CD8-positive, alpha-beta memory T cell (primary cell): Measurements from ENCODE around the gene SYNE3. TPM values are rescaled to one million over a fixed set of nuclear protein-coding genes. Genes with fewer than 3 reads are reported as not detected.
"Not testable (repeated sequence)": the region's sequence is repeated elsewhere in the genome, so short reads cannot be mapped to it uniquely, and the experiment has no call there.

Source experiments
- CTCF ChIA-PET: fragments of 350-600 bp; sonication (Branson Sonifier 250); formaldehyde crosslinking; loops from one replicate; lab custom pipeline; 2021; ENCODE audit warnings: antibody characterized with exemption; lab: Charles Lee
- POLR2A ChIA-PET: fragments of 350-600 bp; sonication (Branson Sonifier 250); formaldehyde crosslinking; loops from one replicate; lab custom pipeline; 2021; ENCODE audit warnings: antibody characterized with exemption; lab: Charles Lee
- DNase-seq, 5 donors: peaks; one replicate each; pipeline versions ENCODE4 v3.0.0 to v3.0.0-alpha.2; 2020 to 2022; ENCODE audit warnings: mixed read lengths in 1 of 5
- H3K27ac ChIP-seq: one replicate; pipeline ENCODE4 v1.7.0; 2013; ENCODE audit warnings: low read depth, mild to moderate bottlenecking, low read length, moderate library complexity
- H3K27me3 ChIP-seq: 2 replicates; pipeline ENCODE4 v1.7.0; 2013; ENCODE audit warnings: low read length, mild to moderate bottlenecking; ENCODE audit not compliant: insufficient read depth, poor library complexity, severe bottlenecking
- H3K36me3 ChIP-seq: 2 replicates; pipeline ENCODE4 v1.7.0; 2013; ENCODE audit warnings: mild to moderate bottlenecking, low read length, moderate library complexity; ENCODE audit not compliant: insufficient read depth
- H3K4me1 ChIP-seq: 2 replicates; pipeline ENCODE4 v1.7.0; 2013; ENCODE audit warnings: mild to moderate bottlenecking, low read length, moderate library complexity; ENCODE audit not compliant: insufficient read depth
- H3K4me3 ChIP-seq: 2 replicates; pipeline ENCODE4 v1.7.0; 2013; ENCODE audit warnings: mild to moderate bottlenecking, low read length
- H3K9me3 ChIP-seq: 2 replicates; pipeline ENCODE4 v1.7.0; 2013; ENCODE audit warnings: mild to moderate bottlenecking, low read length
- H3K27ac Mint-ChIP-seq, 8 donors: one replicate each; pipeline ENCODE4 v1.8.0; 2020 to 2021; ENCODE audit warnings: mixed read lengths in 8 of 8, mild to moderate bottlenecking in 6 of 8, inconsistent platforms in 3 of 8, moderate library complexity in 3 of 8
- H3K27me3 Mint-ChIP-seq, 2 donors: one replicate each; pipeline ENCODE4 v1.8.0; 2020 to 2021; ENCODE audit warnings: mixed read lengths in 2 of 2, mild to moderate bottlenecking in 1 of 2, moderate library complexity in 1 of 2
- H3K36me3 Mint-ChIP-seq, 3 donors: one replicate each; pipeline ENCODE4 v1.8.0; 2020 to 2021; ENCODE audit warnings: mixed read lengths in 3 of 3, inconsistent platforms in 1 of 3, mild to moderate bottlenecking in 1 of 3
- H3K4me1 Mint-ChIP-seq, 3 donors: one replicate each; pipeline ENCODE4 v1.8.0; 2020 to 2021; ENCODE audit warnings: mixed read lengths in 3 of 3, inconsistent platforms in 1 of 3, mild to moderate bottlenecking in 1 of 3
- H3K4me3 Mint-ChIP-seq, 7 donors: one replicate each; pipeline ENCODE4 v1.8.0; 2020 to 2021; ENCODE audit warnings: mixed read lengths in 7 of 7, mild to moderate bottlenecking in 6 of 7, moderate library complexity in 4 of 7, inconsistent platforms in 2 of 7
- H3K9me3 Mint-ChIP-seq, 5 donors: one replicate each; pipeline ENCODE4 v1.8.0; 2020 to 2022; ENCODE audit warnings: mixed read lengths in 5 of 5, mild to moderate bottlenecking in 3 of 5, moderate library complexity in 2 of 5, inconsistent platforms in 1 of 5
- polyA plus RNA-seq: library from polyadenylated mRNA; unstranded; fragments of 300-500 nt; fragmentation: Illumina TruSeq; gene quantifications from one replicate; pipeline ENCODE4 v1.2.3, GENCODE V29; 2021
- total RNA-seq, 2 experiments: library from RNA; stranded (reverse); gene quantifications; one replicate each; pipeline ENCODE4 v1.2.3, GENCODE V29; 2021

SYNE3 gene
- total and polyA plus RNA-seq, 3 experiments from 2014 or later: 4.3 to 39.7 (median 37.6) TPM

DNA sequence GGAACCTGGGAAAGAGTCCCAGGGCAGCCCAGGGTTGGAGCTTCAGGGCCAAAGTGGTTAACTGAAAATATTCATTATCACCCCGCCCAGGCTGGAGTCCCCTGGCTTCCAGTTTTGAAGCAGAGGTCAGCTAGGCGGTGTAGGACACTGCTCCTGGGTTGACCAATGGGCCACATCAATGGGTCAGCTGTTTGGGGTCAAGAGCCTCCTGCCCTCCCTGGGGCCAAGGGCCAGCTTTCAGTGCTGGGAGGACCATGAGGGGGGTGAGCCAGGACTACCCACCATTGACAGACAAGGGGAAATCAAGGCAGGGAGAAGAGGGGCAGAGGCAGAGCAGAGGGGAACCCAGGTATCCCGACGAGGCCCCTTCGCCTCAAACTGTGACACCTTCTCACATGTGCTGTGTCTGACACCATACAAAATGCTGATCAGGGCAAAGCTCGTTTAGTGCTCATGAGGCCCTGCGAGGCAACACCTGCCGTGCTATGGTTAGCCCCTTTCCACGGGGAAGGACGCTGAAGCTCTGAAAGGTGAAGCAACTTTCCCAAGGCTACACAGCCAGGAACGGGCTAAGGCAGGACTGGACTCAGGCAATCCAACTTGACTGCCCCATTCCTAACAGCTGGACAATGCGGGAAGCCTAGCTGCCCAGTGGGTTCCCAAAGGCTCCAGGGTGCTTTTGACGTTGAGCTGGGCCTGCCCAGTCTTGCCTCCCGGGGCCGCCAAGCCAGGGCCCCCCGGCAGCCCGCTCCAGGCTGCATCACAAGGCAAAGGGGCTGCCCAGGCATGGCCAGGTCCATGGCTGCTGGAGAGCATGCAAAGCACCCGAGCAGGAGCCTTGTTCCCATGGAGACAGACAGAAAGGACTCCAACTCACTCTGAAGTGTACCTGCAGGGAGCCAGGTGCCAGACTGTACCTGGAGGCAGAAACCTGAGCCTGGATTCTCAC is 2.0 kb downstream of the SYNE3 start:
- no peaks in the 10 kb centered on the region for H3K27me3 Mint-ChIP-seq
- H3K36me3 Mint-ChIP-seq: peaks cover 0 to 16% (median 4%) of the 10 kb centered on the region in 3 donors
- peak overlapping the region; percentile 85 to 97 (median 93) for H3K27ac Mint-ChIP-seq
- H3K4me1 Mint-ChIP-seq: peaks cover 63 to 83% (median 73%) of the 10 kb centered on the region in 3 donors
- H3K36me3 ChIP-seq: no peaks in the 10 kb centered on the region
- no peak overlapping the region for H3K27ac ChIP-seq
- H3K9me3 ChIP-seq: no peaks in the 10 kb centered on the region
- peak overlapping the region; percentile 91 to 95 (median 93) for H3K4me3 Mint-ChIP-seq
- ChIA-PET CTCF (interaction anchor here (1.1 to 3.1 kb wide), 8 partner anchors 9 to 70 kb away, joined by 3 to 22 read pairs (median 6); no protein-coding TSS in a partner anchor), POLR2A (interaction anchor here (1.5 to 2.2 kb wide), 2 partner anchors 20 to 50 kb away, joined by 3 to 16 read pairs; partner anchors contain the start of gene GLRX5)
- peak overlapping the region; percentile 64 for H3K4me3 ChIP-seq
- peaks cover 61% of the 10 kb centered on the region for H3K4me1 ChIP-seq
- no peaks in the 10 kb centered on the region for H3K9me3 Mint-ChIP-seq
- DNase-seq: no peak
- H3K27me3 ChIP-seq: no peaks in the 10 kb centered on the region

DNA sequence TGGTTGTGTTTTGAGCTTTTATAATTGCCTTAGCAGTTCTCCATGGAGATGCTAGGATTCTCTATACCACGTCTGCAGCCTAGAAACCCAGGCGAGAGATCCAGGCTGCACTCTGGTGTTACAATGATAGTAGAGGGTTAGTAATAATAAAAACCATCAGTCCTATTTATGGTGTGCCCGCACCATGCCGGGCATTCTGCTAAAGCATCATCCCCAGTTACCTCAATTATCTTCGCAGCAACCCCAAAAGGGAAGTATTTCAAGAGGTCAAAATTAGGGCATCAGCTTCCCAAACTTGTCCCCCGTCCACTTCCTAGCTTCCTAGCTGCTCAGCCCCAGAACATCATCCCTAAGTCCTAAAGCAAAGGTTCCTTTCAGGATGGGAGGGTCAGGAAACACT is 3.2 kb downstream of the SYNE3 start:
- ChIA-PET CTCF (interaction anchor here (1.5 kb wide), 1 partner anchor 10 kb away, joined by 7 read pairs; no protein-coding TSS in a partner anchor), POLR2A (no interaction called here)
- peak overlapping the region; percentile 5 to 89 (median 64) for H3K27ac Mint-ChIP-seq
- DNase-seq: no peak
- H3K4me3 Mint-ChIP-seq: peak overlapping the region in 2 of 7 donors; percentile 29 to 38
- H3K4me1 ChIP-seq: peaks cover 59% of the 10 kb centered on the region
- no peaks in the 10 kb centered on the region for H3K27me3 Mint-ChIP-seq
- H3K9me3 ChIP-seq: no peaks in the 10 kb centered on the region
- H3K36me3 ChIP-seq: no peaks in the 10 kb centered on the region
- peaks cover 0 to 21% (median 9%) of the 10 kb centered on the region in 3 donors for H3K36me3 Mint-ChIP-seq
- H3K9me3 Mint-ChIP-seq: no peaks in the 10 kb centered on the region
- peaks cover 56 to 81% (median 71%) of the 10 kb centered on the region in 3 donors for H3K4me1 Mint-ChIP-seq
- H3K27me3 ChIP-seq: no peaks in the 10 kb centered on the region
- H3K27ac ChIP-seq: no peak overlapping the region
- no peak overlapping the region for H3K4me3 ChIP-seq

DNA sequence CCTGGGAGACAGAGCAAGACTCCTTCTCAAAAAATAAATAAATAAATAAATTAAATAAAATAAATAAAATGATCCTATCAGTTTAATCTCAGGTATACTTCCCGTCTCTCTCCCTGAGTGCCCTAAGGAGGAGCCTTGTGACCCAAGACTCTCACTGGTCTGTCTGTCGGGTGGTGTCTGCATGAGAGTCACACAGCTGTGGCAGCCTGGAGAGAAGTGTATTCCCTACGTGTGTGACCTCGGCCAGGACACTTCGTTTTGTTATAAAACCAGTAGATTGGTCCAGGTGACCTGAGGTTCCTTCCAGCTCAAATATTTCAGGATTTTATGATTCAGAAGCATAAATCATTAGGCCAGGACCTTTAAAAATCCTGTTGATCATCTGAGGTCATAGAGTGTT is 4.8 kb downstream of the SYNE3 start:
- H3K27me3 ChIP-seq: no peaks in the 10 kb centered on the region
- Mint-ChIP-seq H3K4me3 (no peak overlapping the region), H3K36me3 (peaks cover 0 to 25% (median 10%) of the 10 kb centered on the region in 3 donors), H3K27me3 (no peaks in the 10 kb centered on the region), H3K9me3 (no peaks in the 10 kb centered on the region), H3K27ac (peak overlapping the region in 5 of 8 donors; percentile 57 to 87 (median 77)), H3K4me1 (peaks cover 57 to 81% (median 72%) of the 10 kb centered on the region in 3 donors)
- DNase-seq: no peak
- no peak overlapping the region for H3K4me3 ChIP-seq
- ChIA-PET CTCF (no interaction called here), POLR2A (interaction anchor here (1.1 to 1.2 kb wide), 2 partner anchors 8 to 59 kb away, joined by 3 read pairs; no protein-coding TSS in a partner anchor)
- no peaks in the 10 kb centered on the region for H3K36me3 ChIP-seq
- no peak overlapping the region for H3K27ac ChIP-seq
- no peaks in the 10 kb centered on the region for H3K9me3 ChIP-seq
- peaks cover 59% of the 10 kb centered on the region for H3K4me1 ChIP-seq

DNA sequence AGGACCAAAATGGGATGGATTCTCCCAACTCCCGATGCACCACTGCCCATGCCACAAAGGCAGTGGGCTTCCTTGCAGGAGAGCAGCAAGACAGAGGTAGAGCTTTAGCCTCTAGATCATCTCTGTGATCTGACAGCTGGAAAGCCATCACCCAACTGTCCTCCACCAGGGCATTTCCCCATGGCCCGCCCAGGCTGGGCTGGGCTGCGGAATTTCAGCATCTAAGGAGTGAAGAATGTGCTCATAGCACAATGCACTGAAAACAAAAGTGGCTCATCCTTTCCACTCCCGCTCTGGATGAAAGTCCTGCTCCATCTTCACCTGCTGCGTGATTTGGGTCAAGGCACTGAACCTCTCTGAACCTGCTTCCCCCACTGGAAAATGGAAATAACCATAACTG is 5.6 kb downstream of the SYNE3 start:
- peaks cover 63 to 88% (median 75%) of the 10 kb centered on the region in 3 donors for H3K4me1 Mint-ChIP-seq
- no peak overlapping the region for H3K4me3 Mint-ChIP-seq
- H3K27me3 ChIP-seq: no peaks in the 10 kb centered on the region
- H3K27ac ChIP-seq: no peak overlapping the region
- H3K4me3 ChIP-seq: no peak overlapping the region
- peaks cover 0 to 29% (median 11%) of the 10 kb centered on the region in 3 donors for H3K36me3 Mint-ChIP-seq
- no peaks in the 10 kb centered on the region for H3K9me3 ChIP-seq
- ChIA-PET CTCF (no interaction called here), POLR2A (interaction anchor here (1.1 kb wide), 1 partner anchor 58 kb away, joined by 3 read pairs; no protein-coding TSS in a partner anchor)
- no peaks in the 10 kb centered on the region for H3K9me3 Mint-ChIP-seq
- H3K27ac Mint-ChIP-seq: peak overlapping the region in 2 of 8 donors; percentile 23 to 90
- H3K4me1 ChIP-seq: peaks cover 66% of the 10 kb centered on the region
- no peak for DNase-seq
- H3K27me3 Mint-ChIP-seq: no peaks in the 10 kb centered on the region
- H3K36me3 ChIP-seq: no peaks in the 10 kb centered on the region

DNA sequence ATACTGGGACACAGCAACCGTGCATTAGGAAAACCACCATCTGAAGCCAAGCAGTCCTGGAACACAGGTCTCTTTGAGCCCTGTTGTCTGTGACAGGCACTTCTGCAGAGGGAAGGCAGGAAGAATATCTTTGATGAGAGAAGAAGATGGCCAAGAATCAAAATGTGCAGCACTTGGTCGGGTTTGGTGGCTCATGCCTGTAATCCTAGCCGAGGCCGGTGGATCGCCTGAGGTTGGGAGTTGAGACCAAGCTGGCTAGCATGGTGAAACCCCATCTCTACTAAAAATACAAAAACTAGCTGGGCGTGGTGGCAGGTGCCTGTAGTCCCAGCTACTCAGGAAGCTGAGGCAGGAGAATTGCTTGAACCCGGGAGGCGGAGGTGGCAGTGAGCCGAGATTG is 6.1 kb downstream of the SYNE3 start:
- peak overlapping the region in 5 of 8 donors; percentile 25 to 88 (median 64) for H3K27ac Mint-ChIP-seq
- H3K27ac ChIP-seq, POLR2A ChIA-PET, DNase-seq, H3K9me3 Mint-ChIP-seq, H3K36me3 ChIP-seq, H3K27me3 Mint-ChIP-seq, H3K27me3 ChIP-seq, H3K9me3 ChIP-seq, CTCF ChIA-PET, H3K4me3 Mint-ChIP-seq, H3K4me3 ChIP-seq: not testable (repeated sequence)
- peaks cover 62% of the 10 kb centered on the region for H3K4me1 ChIP-seq
- peaks cover 61 to 88% (median 75%) of the 10 kb centered on the region in 3 donors for H3K4me1 Mint-ChIP-seq
- H3K36me3 Mint-ChIP-seq: peaks cover 0 to 28% (median 12%) of the 10 kb centered on the region in 3 donors

DNA sequence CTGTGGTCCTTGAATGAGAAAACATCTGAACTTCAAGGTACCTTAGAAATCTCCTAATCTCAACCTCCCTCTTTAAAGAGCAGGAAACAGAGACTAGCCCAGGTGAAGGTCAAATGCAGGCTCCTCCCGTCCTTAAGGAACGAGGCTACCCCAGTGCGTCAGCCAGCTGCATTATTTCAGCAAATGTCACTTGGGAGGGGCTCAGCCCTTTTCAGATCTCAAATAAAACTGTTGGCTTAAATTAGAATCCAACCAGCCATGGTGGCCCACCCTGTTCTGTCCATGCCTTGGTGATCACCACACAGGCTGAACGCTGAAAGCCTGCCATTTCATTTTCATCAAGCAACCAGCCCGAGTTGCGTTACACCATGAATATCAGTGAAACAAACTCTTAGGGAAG is 7.0 kb downstream of the SYNE3 start:
- no peaks in the 10 kb centered on the region for H3K9me3 ChIP-seq
- DNase-seq: no peak
- H3K4me3 ChIP-seq: no peak overlapping the region
- H3K9me3 Mint-ChIP-seq: no peaks in the 10 kb centered on the region
- no peak overlapping the region for H3K4me3 Mint-ChIP-seq
- H3K27ac Mint-ChIP-seq: peak overlapping the region in 6 of 8 donors; percentile 25 to 89 (median 60)
- no peaks in the 10 kb centered on the region for H3K27me3 Mint-ChIP-seq
- peaks cover 62 to 88% (median 77%) of the 10 kb centered on the region in 3 donors for H3K4me1 Mint-ChIP-seq
- peaks cover 62% of the 10 kb centered on the region for H3K4me1 ChIP-seq
- peaks cover 0 to 28% (median 14%) of the 10 kb centered on the region in 3 donors for H3K36me3 Mint-ChIP-seq
- no peaks in the 10 kb centered on the region for H3K36me3 ChIP-seq
- H3K27me3 ChIP-seq: no peaks in the 10 kb centered on the region
- H3K27ac ChIP-seq: no peak overlapping the region
- ChIA-PET CTCF (interaction anchor here (1.6 to 2.0 kb wide), 2 partner anchors 14 to 18 kb away, joined by 3 to 10 read pairs; no protein-coding TSS in a partner anchor), POLR2A (no interaction called here)

DNA sequence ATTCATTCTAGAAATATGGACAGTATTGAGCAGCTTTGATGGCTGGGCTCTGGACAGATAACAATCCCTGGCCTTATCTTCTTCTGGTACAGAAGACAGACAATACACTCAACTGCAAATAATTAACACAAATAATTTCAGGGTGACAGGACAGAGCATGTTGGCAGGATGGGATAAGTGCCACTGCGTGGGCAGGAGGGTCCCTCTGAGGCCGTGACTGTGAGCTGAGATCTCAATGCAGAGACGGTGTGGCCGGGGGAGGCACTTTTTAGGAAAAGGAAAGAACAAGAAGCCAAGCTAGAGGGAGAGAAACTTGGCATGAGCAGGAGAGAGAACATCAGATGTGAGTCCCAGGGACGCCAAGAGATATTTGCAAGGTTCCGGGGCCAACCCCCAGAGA is 8.1 kb downstream of the SYNE3 start:
- Mint-ChIP-seq H3K27ac (peak overlapping the region; percentile 11 to 85 (median 74)), H3K4me3 (peak overlapping the region in 1 of 7 donors; percentile 26), H3K4me1 (peaks cover 66 to 88% (median 77%) of the 10 kb centered on the region in 3 donors), H3K9me3 (no peaks in the 10 kb centered on the region), H3K36me3 (peaks cover 0 to 33% (median 14%) of the 10 kb centered on the region in 3 donors), H3K27me3 (no peaks in the 10 kb centered on the region)
- H3K27me3 ChIP-seq: no peaks in the 10 kb centered on the region
- ChIA-PET POLR2A (interaction anchor here (0.7 kb wide), 1 partner anchor 8 kb away, joined by 3 read pairs; the partner anchor contains the start of gene SYNE3), CTCF (interaction anchor here (1.0 to 3.6 kb wide), 5 partner anchors 15 to 66 kb away, joined by 3 to 11 read pairs (median 3); no protein-coding TSS in a partner anchor)
- no peaks in the 10 kb centered on the region for H3K36me3 ChIP-seq
- no peak for DNase-seq
- H3K9me3 ChIP-seq: no peaks in the 10 kb centered on the region
- peaks cover 63% of the 10 kb centered on the region for H3K4me1 ChIP-seq
- no peak overlapping the region for H3K4me3 ChIP-seq
- H3K27ac ChIP-seq: no peak overlapping the region
